ENCODE measurements around the gene HOXD10.

HOXD10 gene

GRCh38 chr2:176107731-176108181 is 8.8 kb upstream of the HOXD10 start:
- no peak for DNase-seq (ENCODE audit: low read depth)

GRCh38 chr2:176109192-176109901 is 7.2 kb upstream of the HOXD10 start:
- DNase-seq (ENCODE audit: low read depth) = no peak

GRCh38 chr2:176109946-176110345 is 6.6 kb upstream of the HOXD10 start:
- no peak for DNase-seq (ENCODE audit: low read depth)

- no peak for DNase-seq (ENCODE audit: low read depth)
These were observed 5.9 kb upstream of the HOXD10 start for GRCh38 chr2:176110415-176111308.

- DNase-seq (ENCODE audit: low read depth) = no peak
These were observed 5.3 kb upstream of the HOXD10 start for GRCh38 chr2:176111309-176111663.

GRCh38 chr2:176111846-176112374 is 4.7 kb upstream of the HOXD10 start:
- no peak for DNase-seq (ENCODE audit: low read depth)

GRCh38 chr2:176112375-176113302 is 3.9 kb upstream of the HOXD10 start:
- no peak for DNase-seq (ENCODE audit: low read depth)

GRCh38 chr2:176114120-176114929 is 2.3 kb upstream of the HOXD10 start:
- DNase-seq (ENCODE audit: low read depth) = no peak

- DNase-seq (ENCODE audit: low read depth) = no peak
These were observed 1.5 kb upstream of the HOXD10 start for GRCh38 chr2:176114930-176115625.

- no peak for DNase-seq (ENCODE audit: low read depth)
These were observed 714 bp downstream of the HOXD10 start for GRCh38 chr2:176117162-176117822.

GRCh38 chr2:176117823-176118371 is 1.3 kb downstream of the HOXD10 start:
- DNase-seq (ENCODE audit: low read depth) = no peak

- no peak for DNase-seq (ENCODE audit: low read depth)
These were observed 2.2 kb downstream of the HOXD10 start for GRCh38 chr2:176118601-176119339.

- no peak for DNase-seq (ENCODE audit: low read depth)
These were observed 4.0 kb downstream of the HOXD10 start for GRCh38 chr2:176120364-176121189.

GRCh38 chr2:176121190-176122051 is 4.8 kb downstream of the HOXD10 start:
- no peak for DNase-seq (ENCODE audit: low read depth)

GRCh38 chr2:176122052-176122682 is 5.6 kb downstream of the HOXD10 start:
- no peak for DNase-seq (ENCODE audit: low read depth)

GRCh38 chr2:176122683-176123410 is 6.3 kb downstream of the HOXD10 start, which contains the start of gene HOXD9:
TSS of gene HOXD9 (plus strand) at chr2:176122719. CDS start at chr2:176122769, 50 bp downstream.
- no peak for DNase-seq (ENCODE audit: low read depth)
